ENCODE measurements around the gene COX19.
A peak's percentile ranks its signal among the peaks of the same experiment; 100 is the strongest.

- TF ChIP-seq EZH2 (IDR thresholded peaks at IDR 0.05; ENCODE audit: borderline replicate concordance, insufficient read depth, low read depth, low read length, poor library complexity, severe bottlenecking): no peak
- peak; percentile 48 for TF ChIP-seq CTCF (IDR thresholded peaks at IDR 0.05)
These were observed 45.5 kb upstream of the COX19 start for GRCh38 chr7:1020849-1021251.

All from B cell (primary cell).